ENCODE data around the gene TTC7B.

TTC7B gene

GRCh38 chr14:90487462-90487861 lies 328.8 kb downstream of the TTC7B start:
- DNase-seq (ENCODE audit: low spot score), result peak; percentile 25

DNA sequence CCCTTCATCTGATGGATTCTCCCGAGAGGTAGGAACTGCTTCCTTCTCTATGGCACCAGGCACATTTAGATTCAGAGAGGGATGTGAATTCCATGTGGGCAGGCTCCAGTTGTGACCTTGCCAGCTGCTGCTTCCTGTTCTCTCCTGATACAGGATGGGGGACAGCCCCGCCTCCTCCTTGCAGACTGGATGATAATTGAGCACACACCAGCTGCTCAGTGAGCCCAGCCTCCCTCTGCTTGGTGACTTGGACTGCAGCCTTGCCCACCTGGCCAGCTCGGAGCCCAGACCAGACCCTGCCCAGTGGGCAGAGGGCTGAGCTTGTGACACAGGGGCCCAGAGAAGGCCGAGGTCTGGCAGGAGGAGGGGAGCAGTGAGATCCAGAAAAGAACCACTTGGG lies 329.2 kb downstream of the TTC7B start:
- peak; percentile 74 for DNase-seq (ENCODE audit: low spot score)

- no peak for DNase-seq (ENCODE audit: low spot score)
Observed at GRCh38 chr14:90484291-90484690, 331.9 kb downstream of the TTC7B start.

DNA sequence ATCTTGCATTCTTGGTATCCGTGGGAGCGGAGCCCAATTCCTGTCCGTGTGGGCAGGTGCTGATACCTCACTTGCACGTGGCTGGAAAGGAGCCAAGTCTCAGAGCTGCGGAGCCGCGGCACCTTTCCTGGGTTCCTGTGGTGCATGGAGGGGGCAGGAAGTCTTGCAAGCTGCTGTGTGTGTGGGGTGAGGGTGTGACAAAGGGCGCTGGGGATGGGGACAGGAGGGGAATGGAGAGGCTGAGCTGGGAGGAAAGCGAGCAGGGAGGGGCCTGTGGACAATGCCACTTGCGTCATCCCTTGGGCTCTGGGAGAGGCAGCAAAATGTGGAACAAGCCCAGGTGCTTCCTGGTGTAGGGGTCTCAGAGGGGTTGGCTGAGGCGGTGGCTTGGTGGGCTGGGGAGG lies 332.7 kb downstream of the TTC7B start:
- peak; percentile 32 for DNase-seq (ENCODE audit: low spot score)

DNA sequence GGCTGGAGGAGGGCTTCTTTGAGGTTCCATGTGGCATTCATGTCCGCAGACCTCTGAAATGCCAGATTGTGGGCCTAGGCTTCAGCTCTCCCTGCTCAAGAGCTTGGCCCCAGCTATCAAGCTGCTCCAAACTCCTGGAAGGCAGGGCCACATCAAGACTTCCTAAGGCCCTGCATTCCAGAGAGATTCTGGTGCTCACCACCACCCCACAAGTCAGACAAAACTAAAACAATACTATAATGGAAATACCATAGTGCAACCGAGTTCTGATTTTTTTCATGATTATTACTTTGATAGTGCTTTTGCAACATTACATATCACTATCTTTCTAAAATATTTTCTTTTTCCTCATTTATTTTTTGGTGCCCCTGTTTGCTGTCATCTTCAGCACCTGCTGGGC lies 333.1 kb downstream of the TTC7B start:
- DNase-seq (ENCODE audit: low spot score), result no peak

DNA sequence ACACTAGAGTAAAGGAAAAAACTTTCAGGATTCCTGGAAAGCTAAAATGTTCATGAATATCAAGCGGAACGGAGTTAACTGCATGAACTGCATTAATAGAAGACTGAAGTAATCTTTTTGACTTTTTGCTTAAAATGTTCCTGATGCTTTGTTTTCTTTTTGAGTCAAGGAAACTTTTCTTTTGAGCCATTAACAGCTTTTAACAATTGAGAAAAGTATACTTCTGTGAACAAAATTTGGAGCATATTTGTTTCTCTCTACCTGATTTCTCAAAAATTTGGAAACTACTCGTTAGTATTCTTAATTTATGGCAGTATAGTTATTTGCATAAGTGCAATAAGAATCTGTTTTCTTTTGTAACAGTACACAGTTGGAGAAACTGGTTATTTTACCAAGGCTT lies 340.9 kb downstream of the TTC7B start:
- no peak for DNase-seq (ENCODE audit: low spot score)
